NCI-H345 (cell line): ENCODE data around the gene PHC3.
"Not testable (repeated sequence)": the region's sequence is repeated elsewhere in the genome, so short reads cannot be mapped to it uniquely, and the experiment has no call there.

Source experiments
- DNase-seq: peaks from one replicate; lab custom pipeline; 2025; lab: John Stamatoyannopoulos, UW

The PHC3 gene

GRCh38 chr3:170128977-170129431 lies 52.5 kb downstream of the PHC3 start:
- DNase-seq: no peak

- no peak for DNase-seq
Measured at GRCh38 chr3:170128259-170128976, 53.1 kb downstream of the PHC3 start.

GRCh38 chr3:170117134-170117533 lies 64.4 kb downstream of the PHC3 start:
- DNase-seq: no peak

GRCh38 chr3:170114165-170114564 lies 67.4 kb downstream of the PHC3 start:
- not testable (repeated sequence) for DNase-seq

- no peak for DNase-seq
Measured at GRCh38 chr3:170111147-170111771, 70.3 kb downstream of the PHC3 start.

- no peak for DNase-seq
Measured at GRCh38 chr3:170109579-170110293, 71.8 kb downstream of the PHC3 start.

GRCh38 chr3:170108955-170109354 lies 72.6 kb downstream of the PHC3 start:
- DNase-seq: no peak

GRCh38 chr3:170107941-170108340 lies 73.6 kb downstream of the PHC3 start:
- DNase-seq: no peak

GRCh38 chr3:170102431-170102830 lies 79.1 kb downstream of the PHC3 start:
- no peak for DNase-seq

GRCh38 chr3:170100944-170101343 lies 80.6 kb downstream of the PHC3 start:
- no peak for DNase-seq

GRCh38 chr3:170098753-170099152 lies 82.8 kb downstream of the PHC3 start:
- no peak for DNase-seq

GRCh38 chr3:170096342-170096741 lies 85.2 kb downstream of the PHC3 start:
- DNase-seq: no peak

GRCh38 chr3:170095771-170096170 lies 85.8 kb downstream of the PHC3 start:
- DNase-seq: no peak

- no peak for DNase-seq
Measured at GRCh38 chr3:170092907-170093306, 88.6 kb downstream of the PHC3 start.

- no peak for DNase-seq
Measured at GRCh38 chr3:170090601-170090981, 90.9 kb downstream of the PHC3 start.

- DNase-seq: no peak
Measured at GRCh38 chr3:170089862-170090600, 91.5 kb downstream of the PHC3 start.

GRCh38 chr3:170085396-170085795 lies 96.1 kb downstream of the PHC3 start:
- no peak for DNase-seq

- DNase-seq: no peak
Measured at GRCh38 chr3:170083343-170083742, 98.2 kb downstream of the PHC3 start.

GRCh38 chr3:170081079-170081741 lies 100.3 kb downstream of the PHC3 start:
- no peak for DNase-seq

- DNase-seq: no peak
Measured at GRCh38 chr3:170080605-170081004, 100.9 kb downstream of the PHC3 start.

GRCh38 chr3:170079536-170080165 lies 101.9 kb downstream of the PHC3 start:
- DNase-seq: no peak
